HG03354 (cell line): Measurements from ENCODE around the gene PHF21B.
"Not testable (repeated sequence)": the region's sequence is repeated elsewhere in the genome, so short reads cannot be mapped to it uniquely, and the experiment has no call there.

Experiments
- ATAC-seq: cut with Tn5 transposase; IDR thresholded peaks from one replicate; pipeline ENCODE4 v1.9.1; 2021; ENCODE audit warnings: mild to moderate bottlenecking; ENCODE audit not compliant: unreplicated experiment, poor library complexity, severe bottlenecking

PHF21B gene

DNA sequence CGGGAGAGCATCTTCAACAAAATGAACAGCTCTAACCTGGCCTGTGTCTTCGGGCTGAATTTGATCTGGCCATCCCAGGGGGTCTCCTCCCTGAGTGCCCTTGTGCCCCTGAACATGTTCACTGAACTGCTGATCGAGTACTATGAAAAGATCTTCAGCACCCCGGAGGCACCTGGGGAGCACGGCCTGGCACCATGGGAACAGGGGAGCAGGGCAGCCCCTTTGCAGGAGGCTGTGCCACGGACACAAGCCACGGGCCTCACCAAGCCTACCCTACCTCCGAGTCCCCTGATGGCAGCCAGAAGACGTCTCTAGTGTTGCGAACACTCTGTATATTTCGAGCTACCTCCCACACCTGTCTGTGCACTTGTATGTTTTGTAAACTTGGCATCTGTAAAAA, 147.5 kb downstream of the PHF21B start:
- ATAC-seq: no peak

DNA sequence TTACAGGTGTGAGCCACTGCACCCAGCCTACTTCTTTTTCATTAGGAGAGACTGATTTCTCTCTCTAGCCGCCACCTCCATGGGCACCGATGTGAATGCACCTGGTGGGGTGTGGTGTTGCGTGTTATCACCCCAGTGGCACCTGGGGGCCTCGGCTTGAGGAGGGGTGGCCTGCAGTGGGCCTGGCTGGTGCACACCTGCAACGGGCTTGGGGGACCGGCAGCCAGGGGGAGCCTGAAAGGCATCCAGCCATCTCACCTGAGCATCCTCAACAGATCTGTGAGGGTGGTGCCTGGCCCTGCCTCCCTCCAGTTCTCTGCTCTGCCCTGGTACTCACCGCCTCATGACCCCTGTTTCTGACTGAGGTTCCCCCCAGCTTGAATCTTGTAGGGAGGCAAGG, 148.6 kb downstream of the PHF21B start:
- no peak for ATAC-seq

DNA sequence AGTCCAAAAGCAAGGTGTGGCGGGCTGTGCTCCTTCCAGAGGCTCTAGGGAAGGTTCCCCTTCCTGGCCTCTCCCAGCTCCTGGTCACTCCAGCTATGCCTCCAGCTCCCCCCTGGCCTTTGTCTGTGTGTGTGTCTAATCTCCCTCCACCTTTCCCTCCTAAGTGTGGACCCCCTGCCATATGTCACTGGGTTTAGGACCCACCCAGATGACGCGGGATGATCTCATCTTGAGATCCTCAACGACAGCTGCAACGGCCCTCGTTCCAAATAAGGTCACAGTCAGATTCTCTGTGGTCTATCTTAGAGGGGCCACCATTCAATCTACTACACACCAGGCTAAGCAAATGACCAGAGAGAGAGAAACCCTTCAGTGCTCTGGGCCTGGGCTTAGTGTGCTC, 149.5 kb downstream of the PHF21B start:
- no peak for ATAC-seq

DNA sequence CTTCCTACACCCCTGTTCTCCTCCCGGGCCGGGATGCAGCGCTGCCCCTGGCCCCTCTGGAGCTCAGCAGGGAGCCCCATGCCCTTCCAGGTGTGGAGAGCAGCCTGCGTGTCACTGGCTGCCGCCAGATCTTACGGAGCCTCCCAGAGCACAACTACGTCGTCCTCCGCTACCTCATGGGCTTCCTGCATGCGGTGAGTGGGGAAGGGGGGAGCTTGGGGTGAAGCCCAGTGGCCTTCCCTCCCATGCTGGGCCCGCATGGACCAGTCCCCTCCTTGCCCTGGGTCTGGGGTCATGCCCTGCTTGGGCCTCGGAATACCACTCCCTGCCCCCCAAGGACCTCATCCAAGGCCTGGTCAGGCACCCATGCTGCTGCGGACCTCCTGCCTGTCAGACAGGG, 150.2 kb downstream of the PHF21B start:
- no peak for ATAC-seq

DNA sequence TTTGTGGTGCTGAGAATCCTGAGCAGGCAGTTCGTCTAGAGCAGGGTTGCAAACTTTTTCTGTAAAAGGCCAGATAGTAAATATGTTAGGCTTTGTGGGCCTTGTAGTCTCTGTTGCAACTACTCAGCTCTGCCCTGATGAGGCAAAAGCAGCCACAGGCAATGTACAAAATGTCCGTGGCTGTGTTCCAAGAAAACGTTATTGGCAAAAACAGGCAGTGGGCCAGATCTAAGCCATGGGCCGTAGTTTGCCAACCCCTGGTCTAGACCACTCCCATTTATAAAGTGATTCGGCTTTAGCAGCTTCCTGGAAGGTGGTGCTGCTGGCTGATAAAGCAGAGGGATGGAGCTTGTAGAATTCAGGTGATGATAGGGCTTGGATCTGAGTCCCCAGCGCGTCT, 151.0 kb downstream of the PHF21B start:
- not testable (repeated sequence) for ATAC-seq

DNA sequence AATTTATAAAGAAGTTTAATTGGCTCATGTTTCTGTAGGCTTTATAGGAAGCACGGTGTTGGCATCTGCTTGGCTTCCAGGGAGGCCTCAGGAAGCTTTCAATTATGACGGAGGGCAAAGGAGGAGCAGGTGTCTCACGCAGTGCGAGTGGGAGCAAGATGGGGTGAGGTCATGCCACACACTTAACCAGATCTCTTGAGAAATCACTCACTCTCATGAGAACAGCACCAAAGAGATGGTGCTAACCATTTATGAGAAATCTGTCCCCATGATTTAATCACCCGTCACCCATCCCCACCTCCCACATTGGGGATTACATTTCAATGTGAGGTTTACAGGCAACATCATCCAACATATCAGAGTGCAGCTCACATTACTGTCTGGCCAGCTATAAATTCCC, 153.9 kb downstream of the PHF21B start:
- no peak for ATAC-seq

DNA sequence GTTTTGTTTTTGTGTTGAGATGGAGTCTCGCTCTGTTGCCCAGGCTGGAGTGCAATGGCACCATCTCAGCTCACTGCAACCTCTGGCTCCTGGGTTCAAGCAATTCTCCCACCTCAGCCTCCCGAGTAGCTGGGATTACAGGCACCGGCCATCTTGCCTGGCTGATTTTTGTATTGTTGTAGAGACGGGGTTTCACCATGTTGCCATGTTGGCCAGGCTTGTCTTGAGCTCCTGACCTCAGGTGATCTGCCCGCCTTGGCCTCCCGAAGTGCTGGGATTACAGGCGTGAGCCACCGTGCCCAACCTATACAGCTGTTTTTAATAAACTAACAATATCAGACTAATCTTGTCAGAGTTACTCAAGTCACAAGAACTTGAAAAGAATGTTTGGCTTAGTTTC, 155.2 kb downstream of the PHF21B start:
- not testable (repeated sequence) for ATAC-seq

DNA sequence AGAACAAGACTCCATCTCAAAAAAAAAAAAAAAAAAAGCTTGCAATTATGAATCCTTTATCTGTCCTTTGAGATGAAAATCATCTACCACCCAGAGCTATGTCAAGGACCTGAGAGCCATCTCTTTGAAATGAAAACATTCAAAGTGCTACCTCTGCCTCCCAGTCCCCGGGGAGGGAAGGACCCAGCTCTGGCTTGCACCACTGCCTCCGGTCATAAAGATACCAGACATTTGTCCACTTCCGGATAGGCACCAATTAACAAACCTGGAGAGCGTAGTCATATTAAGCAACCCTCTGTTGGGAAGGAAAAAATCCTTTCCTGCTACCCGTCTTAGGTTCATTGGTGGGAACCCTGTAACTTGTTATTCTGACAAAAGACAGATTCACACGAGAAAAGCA, 158.9 kb downstream of the PHF21B start:
- ATAC-seq: no peak

DNA sequence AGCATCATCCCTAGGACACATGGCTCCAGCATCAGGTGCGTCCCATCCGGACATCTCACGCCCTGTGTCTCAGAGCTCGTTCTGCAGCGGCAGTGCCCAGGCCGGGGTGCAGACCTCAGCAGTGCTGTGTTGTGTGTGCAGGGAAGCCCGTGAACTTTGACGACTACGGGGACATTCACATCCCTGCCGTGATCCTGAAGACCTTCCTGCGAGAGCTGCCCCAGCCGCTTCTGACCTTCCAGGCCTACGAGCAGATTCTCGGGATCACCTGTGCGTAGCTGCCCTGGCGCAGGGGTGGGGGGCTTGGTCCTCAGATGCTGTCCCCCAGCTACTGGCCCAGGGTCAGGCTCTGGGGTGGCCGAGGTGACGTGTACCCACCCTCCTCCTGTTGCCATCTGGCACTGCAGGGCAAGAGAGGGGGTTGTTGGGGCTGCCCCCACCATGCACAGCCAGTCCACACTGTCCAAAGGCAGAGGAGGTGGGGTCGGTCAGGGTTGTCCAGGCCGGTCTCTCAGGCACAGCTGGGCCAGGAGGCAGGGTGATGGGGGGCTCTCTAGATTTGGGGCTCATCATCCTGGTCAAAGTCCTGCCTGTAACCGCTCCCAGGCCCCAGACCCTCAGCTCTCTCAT, 160.9 kb downstream of the PHF21B start:
- no peak for ATAC-seq

DNA sequence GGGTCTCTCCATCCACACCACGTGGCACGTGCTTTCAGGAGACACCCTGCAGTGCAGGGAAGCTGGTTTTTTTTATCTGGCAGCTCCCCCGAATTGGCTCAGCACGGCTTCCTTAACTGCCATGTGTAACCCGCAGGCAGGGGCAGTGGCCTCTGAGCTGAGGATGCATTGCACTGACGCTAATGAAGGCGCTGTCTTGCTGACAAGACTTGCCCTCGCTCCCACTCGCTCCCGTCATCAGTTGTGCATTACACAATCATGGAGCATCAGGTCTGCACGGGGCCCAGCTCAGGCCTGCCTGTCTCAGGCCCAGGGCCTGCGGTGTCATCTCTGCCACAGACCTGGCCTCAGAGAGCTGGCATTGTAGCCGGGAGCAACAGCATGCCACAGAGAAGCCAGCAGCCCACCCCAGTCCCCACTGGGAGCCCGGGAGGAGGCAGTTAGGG, 161.5 kb downstream of the PHF21B start:
- no peak for ATAC-seq

DNA sequence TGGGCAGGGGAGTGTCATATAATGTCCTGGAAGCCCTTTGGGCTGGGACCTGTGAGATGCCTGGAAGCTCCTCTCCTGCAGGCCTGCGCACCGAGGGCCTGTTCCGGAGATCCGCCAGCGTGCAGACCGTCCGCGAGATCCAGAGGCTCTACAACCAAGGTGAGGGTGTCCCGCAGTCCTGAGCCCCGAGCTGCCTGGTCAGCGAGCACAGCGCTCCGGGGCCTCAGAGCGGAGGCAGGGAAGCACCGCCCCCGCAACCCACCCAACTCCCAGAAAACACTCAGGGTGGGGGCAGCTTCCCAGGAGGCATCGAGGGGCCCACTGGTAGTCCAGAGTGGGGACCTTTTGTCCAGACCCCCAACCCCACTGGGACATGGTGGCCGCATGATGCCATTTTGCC, 161.9 kb downstream of the PHF21B start:
- ATAC-seq: no peak

DNA sequence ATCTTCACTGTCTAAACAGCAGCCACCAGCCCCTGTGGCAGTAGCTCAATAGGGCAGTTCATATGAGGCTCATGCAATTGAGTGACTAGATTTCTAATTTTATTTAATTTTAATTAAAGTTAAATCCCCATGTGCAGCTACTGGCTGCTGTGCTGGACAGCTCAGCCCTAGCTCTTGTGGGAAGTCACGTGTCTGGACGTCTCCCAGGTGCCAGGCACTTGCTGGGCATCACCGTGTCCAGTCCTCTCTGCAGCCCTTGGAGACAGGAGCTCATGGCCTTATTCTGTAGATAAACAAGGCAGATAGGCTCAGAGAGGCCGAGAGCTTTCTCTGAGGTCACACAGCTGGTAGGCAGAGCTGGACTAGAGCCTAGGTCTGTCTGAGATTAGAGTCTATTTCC, 162.4 kb downstream of the PHF21B start:
- no peak for ATAC-seq

DNA sequence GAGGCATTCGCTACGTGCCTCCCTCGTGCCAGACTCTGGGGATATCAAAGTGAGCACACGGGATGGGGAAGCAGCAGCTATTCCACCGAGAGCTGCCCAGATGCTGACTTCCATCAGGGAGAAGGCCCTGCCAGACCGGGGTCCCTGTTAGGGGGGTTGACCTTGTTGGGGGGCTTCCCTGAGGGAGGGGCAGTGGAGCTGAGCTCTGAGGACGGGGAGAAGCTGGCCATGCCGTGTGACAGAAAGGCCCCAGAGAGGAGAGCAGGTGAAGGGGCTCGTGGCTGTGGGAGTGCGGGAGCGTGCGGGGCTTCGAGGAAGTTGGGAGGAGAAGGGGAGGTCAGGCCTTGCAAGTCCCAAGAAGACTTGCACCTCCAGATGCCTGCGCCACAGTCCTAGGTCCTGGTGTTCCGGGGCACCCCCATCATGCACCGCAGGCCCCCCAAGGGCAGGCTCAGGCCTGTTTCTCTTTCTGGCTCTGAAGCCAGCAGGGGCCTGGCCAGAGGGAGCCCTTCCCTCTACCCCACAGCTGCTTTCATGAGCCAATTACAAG, 163.0 kb downstream of the PHF21B start:
- no peak for ATAC-seq

DNA sequence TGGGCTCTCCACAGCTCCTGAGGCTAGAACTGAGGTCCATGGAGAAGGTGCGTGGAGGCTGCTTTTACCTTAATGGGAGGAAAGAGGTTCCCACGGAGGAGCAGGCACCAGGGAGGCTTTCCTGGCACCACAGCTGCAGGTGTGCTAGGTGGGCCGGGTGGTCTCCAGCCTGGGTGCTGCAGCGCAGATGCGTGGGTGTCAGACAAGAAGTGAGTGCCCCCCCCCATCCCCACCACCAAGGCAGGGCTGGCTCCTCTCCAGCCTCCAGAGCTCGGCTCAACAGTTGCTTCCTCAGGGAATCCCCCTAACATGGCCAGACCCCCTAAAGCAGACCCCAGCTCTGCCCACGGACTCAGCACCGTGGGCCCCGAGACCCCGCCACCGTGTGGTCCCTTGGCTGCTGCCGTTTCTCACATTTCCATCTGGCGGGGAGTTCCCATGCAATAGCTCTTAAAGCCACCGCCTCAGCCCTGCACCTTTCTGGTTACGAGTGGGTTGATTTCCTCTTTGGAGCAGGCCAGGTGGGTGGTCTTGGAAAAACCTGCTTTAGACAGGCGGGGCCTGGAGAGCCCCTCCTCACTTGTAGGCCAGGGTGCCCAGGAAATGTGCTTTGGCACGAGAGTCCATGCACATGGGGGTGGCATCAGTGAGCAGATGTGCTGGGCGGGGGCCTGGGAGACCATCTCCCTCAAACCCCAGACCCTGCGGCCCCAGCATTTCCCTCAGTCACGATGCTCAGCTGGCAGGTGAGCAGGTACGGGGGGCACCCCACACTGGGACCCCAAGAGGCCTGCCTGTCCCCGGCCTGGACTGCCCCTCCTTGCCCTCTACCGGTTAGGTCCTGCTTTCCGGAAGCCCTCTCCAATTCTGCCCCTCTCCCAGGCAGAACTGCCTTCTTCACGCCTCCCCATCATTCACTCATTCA, 163.7 kb downstream of the PHF21B start:
- no peak for ATAC-seq

DNA sequence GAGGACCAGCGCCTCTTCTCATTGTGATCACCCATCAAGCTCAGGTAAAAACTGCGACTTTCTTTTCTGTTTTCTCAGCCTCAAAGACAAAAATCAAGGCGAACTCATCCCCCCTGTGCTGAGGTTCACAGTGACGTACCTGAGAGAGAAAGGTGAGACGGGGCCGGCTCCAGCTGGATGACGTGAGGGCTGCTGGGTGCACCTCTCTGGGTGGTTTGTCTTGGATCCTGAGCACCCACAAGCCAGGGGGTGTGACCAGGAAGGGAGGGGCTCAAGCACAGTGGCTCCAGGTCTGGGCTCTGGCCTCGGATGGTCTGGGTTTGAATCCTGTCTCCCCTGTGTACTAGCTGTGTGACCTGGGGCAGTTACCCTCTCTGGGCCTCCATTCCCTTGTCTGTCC, 164.6 kb downstream of the PHF21B start:
- no peak for ATAC-seq

DNA sequence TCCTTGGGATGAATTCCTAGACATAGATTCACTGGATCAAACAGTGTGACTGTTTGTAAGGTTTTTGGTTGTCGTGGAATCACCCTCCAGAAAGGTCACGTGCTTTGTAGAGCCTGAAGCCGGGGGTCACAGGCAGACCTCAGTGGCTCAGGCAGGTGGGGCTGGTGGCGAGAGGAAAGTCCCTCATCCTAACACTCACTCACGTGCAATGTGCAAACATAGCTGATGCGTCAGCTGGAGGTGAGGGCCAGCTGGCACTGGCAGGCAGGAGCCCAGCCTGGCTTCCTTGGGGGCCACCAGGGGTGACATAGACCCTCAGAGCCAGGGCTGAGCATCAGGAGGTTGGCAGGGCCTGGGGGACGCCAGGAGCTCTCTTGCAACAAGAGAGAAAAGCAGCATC, 167.4 kb downstream of the PHF21B start:
- ATAC-seq: no peak

DNA sequence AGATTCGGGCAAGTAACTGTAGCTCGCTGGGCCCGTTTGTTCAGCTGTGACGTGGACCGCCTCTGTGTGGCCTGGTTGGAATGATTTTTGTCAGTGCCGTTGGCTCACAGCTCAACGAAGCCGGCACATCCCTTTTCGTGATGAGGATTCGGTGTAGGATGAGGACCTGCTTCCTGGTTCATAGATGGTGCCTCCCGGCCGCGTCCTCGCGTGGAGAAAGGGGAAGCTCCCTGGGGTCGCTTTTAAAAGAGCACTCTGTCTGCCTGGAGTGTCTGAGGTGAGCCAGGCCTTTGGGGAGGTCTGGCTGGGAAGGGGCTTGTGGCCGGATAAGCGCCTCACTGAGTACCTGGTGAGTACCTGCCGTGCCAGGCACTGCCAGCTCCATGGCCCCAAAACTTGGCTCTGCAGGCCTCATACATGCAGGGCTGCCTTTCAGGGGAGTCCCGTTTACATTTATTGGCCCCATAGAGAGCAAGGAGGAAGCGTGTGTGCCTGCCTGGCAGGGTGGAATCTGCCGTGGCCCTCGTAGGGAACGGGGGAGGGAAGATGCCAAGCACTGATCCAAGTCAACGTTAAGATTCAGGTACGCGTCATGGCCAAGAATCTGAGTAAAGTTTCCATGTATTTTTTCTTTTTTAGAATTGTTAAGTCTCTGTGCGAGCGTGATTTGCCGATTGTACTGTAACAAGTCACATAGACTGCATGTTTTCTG, 169.0 kb downstream of the PHF21B start:
- ATAC-seq: no peak

DNA sequence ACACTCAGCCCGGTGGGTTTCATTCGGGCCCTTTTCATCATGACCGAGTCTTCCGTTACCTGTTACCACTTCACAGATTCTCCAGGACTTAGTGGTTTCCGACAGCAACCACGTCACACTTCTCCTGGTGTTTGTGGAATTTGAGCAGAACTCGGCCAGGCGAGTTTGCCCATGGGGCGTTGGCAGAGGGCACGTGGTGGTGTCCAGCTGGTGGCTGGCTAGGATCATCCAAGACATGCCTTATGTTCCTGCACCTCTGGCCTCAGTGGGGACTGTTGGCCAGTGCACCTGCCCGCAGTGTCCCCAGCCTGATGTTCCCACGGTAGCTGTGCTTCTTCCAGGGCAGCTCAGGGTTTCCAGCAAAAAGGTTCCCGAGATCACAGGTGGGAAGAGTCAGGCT, 170.1 kb downstream of the PHF21B start:
- no peak for ATAC-seq

DNA sequence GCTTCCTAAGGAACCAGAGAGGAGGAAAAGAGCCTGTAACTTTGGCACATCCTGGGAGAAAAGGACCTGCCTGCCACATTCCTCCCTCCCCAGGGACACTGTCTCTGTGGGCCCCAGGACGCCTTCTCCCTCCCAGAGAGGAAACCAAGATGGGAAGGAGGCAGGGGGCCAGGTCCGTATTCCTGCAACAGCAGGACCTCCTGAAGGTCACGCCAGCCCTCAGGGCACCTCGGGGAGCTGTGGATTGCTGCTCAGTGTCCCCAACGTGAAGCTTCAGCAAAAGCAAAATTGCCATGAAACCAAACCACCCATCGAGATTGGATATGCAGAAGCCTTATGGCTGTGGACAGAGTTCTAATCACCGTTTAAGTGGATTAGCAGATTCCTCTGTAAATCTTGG, 170.7 kb downstream of the PHF21B start:
- no peak for ATAC-seq

DNA sequence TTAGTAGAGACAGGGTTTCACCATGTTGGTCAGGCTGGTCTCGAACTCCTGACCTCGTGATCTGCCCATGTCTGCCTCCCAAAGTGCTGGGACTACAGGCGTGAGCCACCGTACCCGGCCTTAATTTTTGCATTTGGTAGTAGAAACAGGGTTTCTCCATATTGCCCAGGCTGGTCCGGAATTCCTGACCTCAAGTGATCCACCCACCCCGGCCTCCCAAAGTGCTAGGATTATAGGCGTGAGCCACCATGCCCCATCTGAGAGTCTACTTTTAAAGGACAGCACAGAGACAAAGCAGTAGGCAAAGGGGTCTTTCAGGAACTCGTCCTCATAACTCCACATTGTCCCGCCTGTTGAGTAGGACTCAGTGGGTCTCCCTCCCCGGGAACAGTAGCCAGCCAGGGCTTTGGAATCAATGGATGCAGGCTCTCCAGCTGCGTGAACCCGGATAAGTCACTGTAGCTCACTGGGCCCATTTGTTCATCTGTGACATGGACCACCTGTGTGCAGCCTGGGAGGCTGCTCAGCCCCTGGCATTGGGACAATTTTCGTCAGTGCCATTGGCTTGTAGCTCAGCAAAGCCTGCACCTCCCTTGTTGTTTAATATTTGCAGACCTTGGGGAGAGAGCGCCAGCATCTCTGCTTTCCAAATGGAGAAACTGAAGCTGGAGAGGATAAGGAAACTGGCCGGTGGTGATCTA, 171.3 kb downstream of the PHF21B start:
- no peak for ATAC-seq
